LNCaP clone FGC (cell line): ENCODE measurements around the gene GNAZ.

Experiments used
- DNase-seq: peaks from one replicate; pipeline ENCODE4 v3.0.0-alpha.2; 2011; ENCODE audit warnings: low read depth
- H3K4me3 ChIP-seq: 2 replicates; pipeline ENCODE4 v1.5.1; 2011; ENCODE audit warnings: mild to moderate bottlenecking, low read depth, low read length, control low read depth
- CTCF ChIP-seq: IDR thresholded peaks from 2 replicates; pipeline ENCODE4 v1.5.1; 2012; ENCODE audit warnings: mild to moderate bottlenecking; ENCODE audit not compliant: control insufficient read depth, insufficient read depth; ENCODE audit errors: extremely low read depth

Gene GNAZ

DNA sequence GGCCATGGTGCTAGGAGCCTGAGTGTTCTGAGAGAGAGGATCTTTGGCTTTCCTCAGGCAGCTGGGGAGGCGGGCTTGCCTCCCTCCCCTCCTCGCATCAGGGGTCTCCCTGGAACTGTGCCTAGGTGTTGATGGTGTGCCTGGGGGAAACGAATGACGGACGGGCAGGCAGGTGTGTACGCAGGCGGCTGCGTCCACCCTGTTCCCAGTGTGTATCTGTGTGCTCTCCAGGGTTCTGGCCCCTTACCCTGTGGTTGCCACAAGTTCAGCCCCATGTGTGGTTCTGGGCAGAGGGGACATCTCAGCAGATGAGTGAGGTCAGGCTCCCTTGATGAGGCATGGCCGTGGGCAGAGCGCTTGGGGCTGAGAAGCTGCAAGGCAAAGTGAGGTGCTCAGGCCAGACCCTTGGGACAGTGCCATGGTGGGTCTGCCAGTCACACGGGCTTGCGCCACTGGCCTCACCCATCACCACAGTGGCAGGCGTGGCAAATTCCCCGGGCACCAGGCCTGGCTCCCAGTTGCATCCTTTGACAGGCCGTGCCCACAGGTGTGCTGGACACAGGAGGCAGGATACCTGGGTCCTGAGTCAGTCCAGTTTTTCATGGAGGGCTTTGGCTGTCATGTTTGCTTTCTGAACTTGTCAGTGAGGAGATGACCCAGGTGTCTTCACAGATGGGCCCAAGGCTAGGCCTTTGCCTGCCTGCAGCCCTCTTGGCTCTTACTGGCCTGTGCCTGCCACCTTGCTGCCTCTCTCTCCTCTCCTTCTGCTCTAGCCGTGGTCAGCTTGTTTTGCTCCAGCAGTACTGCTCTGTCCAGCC lies 27.3 kb downstream of the GNAZ start:
- DNase-seq, result no peak
- TF ChIP-seq CTCF, result no peak
- no peak overlapping the region for H3K4me3 ChIP-seq

DNA sequence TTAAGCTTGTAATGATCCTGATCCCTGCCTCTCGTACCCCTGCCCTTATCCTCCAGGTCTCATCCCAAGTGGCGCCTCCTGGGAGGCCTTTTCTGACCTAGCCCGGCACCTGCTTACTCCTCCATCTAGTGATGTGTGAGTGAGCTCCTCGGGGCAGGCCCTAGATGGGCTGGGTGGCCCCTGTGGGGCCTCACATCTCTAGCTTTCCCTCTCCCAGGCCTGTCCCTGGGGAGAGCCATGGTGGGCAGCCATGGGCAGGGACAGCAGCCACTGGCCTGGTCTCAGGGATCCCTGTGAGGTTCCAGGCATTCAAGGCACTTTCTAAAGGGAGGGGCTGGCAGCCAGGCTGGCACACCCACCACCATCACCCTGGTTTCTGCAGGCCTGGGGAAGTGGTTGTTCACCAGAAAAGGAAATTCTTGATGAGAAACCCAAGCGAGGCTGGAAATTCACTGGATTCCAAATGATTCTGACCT lies 27.9 kb downstream of the GNAZ start:
- no peak overlapping the region for H3K4me3 ChIP-seq
- DNase-seq, result no peak
- no peak for TF ChIP-seq CTCF

GRCh38 chr22:23098718-23099530 lies 28.6 kb downstream of the GNAZ start:
- no peak for TF ChIP-seq CTCF
- H3K4me3 ChIP-seq, result no peak overlapping the region
- peak; percentile 58 for DNase-seq

GRCh38 chr22:23099531-23099804 lies 29.1 kb downstream of the GNAZ start:
- TF ChIP-seq CTCF, result no peak
- H3K4me3 ChIP-seq, result no peak overlapping the region
- no peak for DNase-seq

GRCh38 chr22:23100124-23100801 lies 29.9 kb downstream of the GNAZ start:
- H3K4me3 ChIP-seq, result no peak overlapping the region
- DNase-seq, result no peak
- no peak for TF ChIP-seq CTCF

DNA sequence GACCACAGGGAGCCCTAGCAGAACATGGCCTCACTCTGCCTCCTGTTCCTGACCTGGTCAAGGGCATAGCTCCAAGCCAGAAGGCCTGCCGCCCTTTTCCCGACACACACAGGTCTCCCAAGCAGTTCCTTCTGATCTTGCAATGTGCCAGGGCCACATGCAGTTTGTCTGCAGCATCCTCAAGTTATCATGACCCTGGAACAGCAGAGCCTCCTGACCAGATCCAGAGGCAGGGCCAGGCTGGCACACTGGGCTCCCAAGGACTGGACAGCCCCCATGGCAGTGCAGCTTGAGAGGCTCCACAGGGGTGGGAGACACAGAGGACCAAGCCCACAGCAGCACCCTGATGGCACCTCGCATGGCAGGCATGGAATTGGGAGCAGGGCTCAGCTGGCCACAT lies 31.2 kb downstream of the GNAZ start:
- H3K4me3 ChIP-seq, result no peak overlapping the region
- no peak for TF ChIP-seq CTCF
- DNase-seq, result no peak
